Stimulated activated CD4-positive, alpha-beta T cell treated with anti-CD3 and anti-CD28 coated beads, Interleukin-4, amount 100 ng/mL, for 48 hours (primary cell): ENCODE results near the gene MS4A6A.
"Not testable (repeated sequence)": the region's sequence is repeated elsewhere in the genome, so short reads cannot be mapped to it uniquely, and the experiment has no call there.

Experiments
- DNase-seq, 2 donors: peaks; one replicate each; pipeline ENCODE4 v3.0.0-alpha.2; 2020; ENCODE audit warnings: low read depth in 2 of 2

Gene MS4A6A

GRCh38 chr11:60183591-60184205, 815 bp upstream of the MS4A6A start:
- DNase-seq = no peak

- DNase-seq = no peak
These were observed 7.0 kb downstream of the MS4A6A start for GRCh38 chr11:60175860-60176275.

DNA sequence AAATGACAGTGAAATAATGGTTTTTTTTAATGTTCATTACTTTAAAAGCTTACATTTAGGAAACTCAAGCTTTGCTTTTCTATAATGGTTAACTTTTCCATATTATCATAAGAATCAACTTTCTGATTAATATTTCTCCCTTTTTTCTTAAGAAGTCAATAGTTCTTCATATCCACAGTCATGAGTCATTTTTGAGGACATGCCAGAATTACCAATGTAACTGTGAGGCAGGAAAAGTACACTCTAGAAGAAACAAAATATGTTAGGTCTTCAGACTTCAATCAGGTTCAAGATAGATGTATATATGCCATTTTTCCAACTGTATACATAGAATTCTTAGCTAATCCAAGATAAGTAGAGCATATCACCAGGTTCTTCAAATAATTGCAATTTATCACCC, 10.9 kb downstream of the MS4A6A start:
- no peak for DNase-seq

- no peak for DNase-seq
These were observed 12.3 kb downstream of the MS4A6A start for GRCh38 chr11:60170566-60170965.

DNA sequence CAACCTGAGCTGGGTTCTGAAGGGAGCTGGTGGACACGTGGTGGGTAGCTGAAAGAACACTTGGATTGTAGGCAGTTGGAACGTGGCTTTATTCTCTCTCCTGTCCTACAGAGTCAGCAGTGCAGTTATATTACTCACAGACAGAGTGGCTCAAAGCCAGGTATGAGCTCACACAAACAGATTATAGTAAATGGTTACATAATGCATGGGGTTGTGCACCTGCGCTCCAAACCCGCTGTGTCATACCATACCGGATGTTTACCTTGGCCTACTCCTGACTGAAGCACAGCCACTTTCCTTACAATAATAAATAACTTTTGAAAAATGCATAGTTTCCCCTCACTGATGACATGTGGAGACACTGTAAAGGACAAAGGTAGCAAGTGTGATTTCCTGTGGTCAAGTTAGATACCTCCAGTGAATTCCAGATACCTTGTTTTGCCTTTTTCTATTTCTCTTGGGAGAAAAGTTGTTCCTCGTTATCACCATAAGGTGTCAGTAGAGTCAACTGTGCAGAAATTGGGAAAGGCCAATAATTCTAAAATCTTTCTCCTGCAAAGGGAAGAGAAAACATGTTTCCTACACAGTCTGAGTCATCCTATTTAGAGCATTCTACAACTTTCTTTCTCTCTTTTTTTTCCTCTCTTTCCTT, 13.5 kb downstream of the MS4A6A start:
- DNase-seq = peak in 1 of 2 donors; percentile 4

DNA sequence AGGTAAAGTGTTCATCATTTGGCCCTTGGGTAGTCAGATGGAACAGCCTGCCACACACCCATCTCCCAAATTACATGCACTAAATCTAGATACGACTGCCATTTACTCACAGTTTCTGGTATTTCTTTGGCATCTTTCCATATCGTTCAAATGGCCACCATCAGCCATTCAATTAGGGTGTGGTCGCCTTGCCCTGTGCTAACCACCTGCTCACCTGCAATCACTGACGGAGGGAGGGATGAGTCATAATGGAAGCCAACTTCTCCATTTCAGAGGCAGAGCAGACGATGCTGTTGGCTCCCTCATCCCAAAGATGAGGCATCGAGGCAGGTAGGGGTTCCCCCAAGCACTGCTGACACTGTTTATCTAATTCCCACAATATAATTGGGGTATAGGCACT, 14.6 kb downstream of the MS4A6A start:
- DNase-seq = no peak

DNA sequence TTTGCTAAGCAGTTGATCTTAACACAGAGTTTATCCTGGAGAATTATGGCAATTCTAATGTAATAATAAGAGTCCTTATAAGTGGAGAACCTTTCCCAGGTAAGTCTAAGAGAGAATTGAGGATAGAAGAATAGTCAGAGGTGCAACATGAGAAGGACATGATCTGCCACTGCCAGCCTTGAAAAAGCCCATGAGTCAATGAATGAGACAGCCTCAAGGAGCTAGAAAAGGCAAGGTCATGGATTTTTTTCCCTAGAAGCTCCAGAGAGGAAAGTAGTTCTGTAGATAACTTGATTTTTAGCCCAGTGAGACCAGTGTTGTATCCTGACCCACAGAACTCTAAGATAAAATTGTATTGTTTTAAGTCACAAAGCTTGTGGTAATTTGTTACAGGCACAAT, 16.9 kb downstream of the MS4A6A start:
- DNase-seq = no peak

- no peak for DNase-seq
These were observed 17.3 kb downstream of the MS4A6A start for GRCh38 chr11:60165538-60165937.

DNA sequence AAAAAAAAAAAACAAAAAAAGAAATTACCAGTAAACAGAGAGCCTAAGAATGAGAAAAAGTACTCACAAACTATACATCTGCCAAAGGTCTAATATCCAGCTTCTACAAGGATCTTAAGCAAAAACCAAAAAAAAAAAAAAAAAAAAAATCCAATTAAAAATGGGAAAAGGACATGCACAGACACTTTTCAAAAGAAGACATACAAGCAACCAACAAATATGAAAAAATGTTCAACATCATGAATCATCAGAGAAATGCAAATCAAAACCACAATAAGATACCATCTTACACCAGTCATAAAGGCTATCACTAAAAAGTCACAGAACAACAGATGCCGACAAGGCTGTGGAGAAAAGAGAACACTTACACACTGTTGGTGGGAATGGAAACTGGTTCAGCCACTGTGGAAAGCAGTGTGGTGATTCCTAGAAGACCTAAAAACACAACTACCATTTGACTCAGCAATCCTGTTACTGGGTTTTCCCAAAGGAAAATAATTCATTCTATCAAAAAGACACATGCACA, 18.3 kb downstream of the MS4A6A start:
- no peak for DNase-seq

DNA sequence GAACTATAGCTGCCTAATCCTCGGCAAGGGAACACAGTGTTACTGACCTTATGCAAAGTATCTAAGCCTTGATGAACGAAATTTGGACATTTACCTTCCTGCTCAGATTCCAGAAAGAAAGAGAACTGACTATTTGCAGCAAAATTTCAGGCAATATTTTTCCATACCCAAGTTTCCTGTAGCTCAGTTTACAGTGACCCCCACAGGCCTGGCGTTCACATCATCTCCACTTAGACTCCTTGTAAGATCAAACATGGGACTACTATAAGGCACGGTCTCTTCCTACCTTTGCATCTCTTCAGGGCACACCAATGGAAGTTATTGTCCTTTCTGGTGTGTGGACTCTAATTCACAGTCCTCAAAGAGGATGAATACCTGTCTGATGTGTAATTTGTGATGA, 21.1 kb downstream of the MS4A6A start:
- DNase-seq = no peak

DNA sequence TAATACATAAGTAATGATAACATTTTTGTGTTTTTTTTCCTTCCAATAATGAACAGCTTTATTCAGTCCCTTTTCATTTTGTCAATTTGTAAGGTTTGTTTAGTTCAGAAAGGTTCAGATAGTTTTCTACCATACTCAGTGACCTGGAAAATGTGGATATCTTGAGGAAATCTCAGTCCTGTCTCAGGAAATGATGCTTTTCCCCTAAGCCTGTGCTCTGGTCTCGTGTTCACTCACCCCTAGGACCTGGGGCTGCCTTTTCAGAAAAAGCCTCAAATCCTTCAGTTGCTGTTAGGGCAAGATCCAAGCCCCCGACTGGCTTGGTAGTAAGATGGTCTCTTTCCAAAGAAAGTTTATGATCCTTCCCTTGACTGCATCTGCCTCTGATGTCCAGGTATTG, 21.8 kb downstream of the MS4A6A start:
- DNase-seq = no peak

GRCh38 chr11:60159868-60160267, 23.0 kb downstream of the MS4A6A start:
- DNase-seq = no peak

- no peak for DNase-seq
These were observed 23.6 kb downstream of the MS4A6A start for GRCh38 chr11:60159284-60159683.

GRCh38 chr11:60158636-60159035, 24.2 kb downstream of the MS4A6A start:
- DNase-seq = no peak

DNA sequence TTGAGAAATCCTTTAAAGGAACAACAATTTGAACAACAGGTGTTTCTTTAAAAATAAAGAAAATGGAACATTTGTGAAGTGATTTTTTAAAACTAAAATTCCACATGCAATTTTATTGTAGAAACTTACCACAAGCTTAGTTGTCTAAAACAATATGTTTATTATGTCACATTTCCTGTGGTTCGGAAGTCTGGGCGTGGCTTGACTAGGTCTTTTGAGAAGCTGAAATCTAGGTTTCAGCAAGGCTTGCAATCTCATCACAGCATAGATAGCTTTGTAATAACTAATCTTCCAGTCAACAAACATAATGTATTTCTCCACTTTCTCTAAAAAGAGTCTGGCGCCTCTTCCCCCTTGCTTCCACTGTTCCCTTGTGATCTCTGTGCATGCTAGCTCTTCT, 27.0 kb downstream of the MS4A6A start:
- no peak for DNase-seq

DNA sequence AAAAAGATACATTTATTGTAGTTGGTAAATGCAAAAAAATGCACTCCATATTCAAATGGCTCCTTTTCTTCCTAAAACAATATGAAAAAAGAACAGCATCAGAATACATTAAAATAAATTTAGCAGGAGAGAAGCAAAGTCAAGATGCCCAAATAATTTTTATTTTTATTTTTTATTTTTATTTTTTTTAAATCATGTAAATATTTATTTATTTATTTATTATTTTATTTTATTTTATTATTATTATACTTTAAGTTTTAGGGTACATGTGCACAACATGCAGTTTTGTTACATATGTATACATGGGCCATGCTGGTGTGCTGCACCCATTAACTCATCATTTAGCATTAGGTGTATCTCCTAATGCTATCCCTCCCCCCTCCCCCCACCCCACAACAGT, 30.2 kb downstream of the MS4A6A start:
- DNase-seq = not testable (repeated sequence)

GRCh38 chr11:60150279-60150678, 32.6 kb downstream of the MS4A6A start:
- no peak for DNase-seq

GRCh38 chr11:60145677-60146076, 37.2 kb downstream of the MS4A6A start:
- DNase-seq = no peak

DNA sequence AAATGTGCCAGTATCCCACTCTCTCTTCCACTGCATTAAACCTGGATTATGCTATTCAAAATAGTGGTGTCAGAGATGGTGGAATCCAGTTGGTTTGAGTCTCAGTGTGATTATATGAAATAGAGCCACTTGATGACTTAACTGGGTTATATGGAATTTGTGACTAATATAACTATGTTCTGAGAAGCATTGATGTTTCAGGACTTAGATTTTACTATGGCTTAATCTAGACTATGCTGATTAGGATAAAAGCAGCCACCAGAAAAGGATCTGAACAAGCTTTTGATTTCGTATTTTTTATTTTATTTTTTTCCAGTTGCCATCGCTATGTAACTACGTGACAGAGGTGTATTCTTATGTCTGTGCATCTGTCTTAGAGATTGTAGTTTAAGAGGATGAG, 39.1 kb downstream of the MS4A6A start:
- no peak for DNase-seq

- no peak for DNase-seq
These were observed 49.0 kb downstream of the MS4A6A start for GRCh38 chr11:60133917-60134316.

- no peak for DNase-seq
These were observed 51.0 kb downstream of the MS4A6A start for GRCh38 chr11:60131912-60132311.

- no peak for DNase-seq
These were observed 52.4 kb downstream of the MS4A6A start for GRCh38 chr11:60130496-60130895.

DNA sequence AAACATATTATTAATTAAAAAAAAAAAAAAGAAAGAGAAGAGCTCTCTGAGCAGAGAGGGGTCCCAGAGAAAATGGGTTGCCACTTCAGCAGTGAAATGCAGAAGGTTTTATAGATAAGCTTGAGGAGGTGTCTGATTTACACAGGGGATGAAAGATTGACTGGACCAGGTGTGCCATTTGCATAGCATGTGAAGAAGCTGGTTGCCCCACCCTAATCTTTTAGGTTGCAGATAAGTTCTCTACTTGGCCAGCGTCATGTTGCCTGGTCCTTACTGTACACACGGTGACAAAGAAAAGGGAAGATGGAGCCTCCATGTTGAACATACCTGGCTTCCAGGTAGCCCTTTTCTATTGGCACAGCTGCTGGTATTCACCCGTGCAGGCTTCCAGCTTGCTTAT, 53.0 kb downstream of the MS4A6A start:
- DNase-seq = no peak

DNA sequence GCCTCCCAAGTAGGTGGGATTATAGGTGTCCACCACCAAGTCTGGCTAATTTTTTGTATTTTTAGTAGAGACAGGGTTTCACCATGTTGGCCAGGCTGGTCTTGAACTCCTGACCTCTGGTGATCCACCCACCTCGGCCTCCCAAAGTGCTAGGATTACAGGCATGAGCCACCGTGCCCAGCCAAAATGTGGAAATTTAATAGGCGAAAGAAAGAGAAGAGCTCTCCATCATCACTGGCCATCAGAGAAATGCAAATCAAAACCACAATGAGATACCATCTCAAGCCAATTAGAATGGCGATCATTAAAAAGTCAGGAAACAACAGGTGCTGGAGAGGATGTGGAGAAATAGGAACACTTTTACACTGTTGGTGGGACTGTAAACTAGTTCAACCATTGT, 54.0 kb downstream of the MS4A6A start:
- DNase-seq = not testable (repeated sequence)
